Ishikawa (cell line): ENCODE measurements around the gene FAM118A.

Source experiments
- CEBPB ChIP-seq: IDR thresholded peaks from 2 replicates; pipeline ENCODE4 v1.6.1; 2012
- CREB1 ChIP-seq: IDR thresholded peaks from 2 replicates; pipeline ENCODE4 v1.6.1; 2012; ENCODE audit warnings: low read depth
- EGR1 ChIP-seq: IDR thresholded peaks from 2 replicates; pipeline ENCODE4 v1.6.1; 2012
- EP300 ChIP-seq: IDR thresholded peaks from 2 replicates; pipeline ENCODE4 v1.6.1; 2012; ENCODE audit warnings: borderline replicate concordance
- FOXM1 ChIP-seq: IDR thresholded peaks from 2 replicates; pipeline ENCODE4 v1.6.1; 2012; ENCODE audit warnings: low read depth, borderline replicate concordance
- NFIC ChIP-seq: IDR thresholded peaks from 2 replicates; pipeline ENCODE4 v1.6.1; 2012
- RAD21 ChIP-seq: IDR thresholded peaks from 2 replicates; pipeline ENCODE4 v1.6.1; 2012; ENCODE audit warnings: low read depth
- TAF1 ChIP-seq: IDR thresholded peaks from 2 replicates; pipeline ENCODE4 v1.6.1; 2012; ENCODE audit warnings: low read depth, mild to moderate bottlenecking
- TCF12 ChIP-seq: IDR thresholded peaks from 2 replicates; pipeline ENCODE4 v1.6.1; 2012; ENCODE audit warnings: low read depth
- TEAD4 ChIP-seq: IDR thresholded peaks from 2 replicates; pipeline ENCODE4 v1.6.1; 2012
- YY1 ChIP-seq: IDR thresholded peaks from 2 replicates; pipeline ENCODE4 v1.6.1; 2012; ENCODE audit warnings: low read depth
- ZBTB7A ChIP-seq: IDR thresholded peaks from 2 replicates; pipeline ENCODE4 v1.6.1; 2012; ENCODE audit warnings: low read depth
- TF ChIP-seq, protein P1 (sequence below): IDR thresholded peaks from 2 replicates; pipeline ENCODE4 v1.6.1; 2012
- TF ChIP-seq, protein P2 (sequence below): IDR thresholded peaks from 2 replicates; pipeline ENCODE4 v1.6.1; 2012; ENCODE audit warnings: low read depth, mild to moderate bottlenecking
- TF ChIP-seq, protein P3 (sequence below): IDR thresholded peaks from 2 replicates; pipeline ENCODE4 v1.6.1; 2012

Gene FAM118A

DNA sequence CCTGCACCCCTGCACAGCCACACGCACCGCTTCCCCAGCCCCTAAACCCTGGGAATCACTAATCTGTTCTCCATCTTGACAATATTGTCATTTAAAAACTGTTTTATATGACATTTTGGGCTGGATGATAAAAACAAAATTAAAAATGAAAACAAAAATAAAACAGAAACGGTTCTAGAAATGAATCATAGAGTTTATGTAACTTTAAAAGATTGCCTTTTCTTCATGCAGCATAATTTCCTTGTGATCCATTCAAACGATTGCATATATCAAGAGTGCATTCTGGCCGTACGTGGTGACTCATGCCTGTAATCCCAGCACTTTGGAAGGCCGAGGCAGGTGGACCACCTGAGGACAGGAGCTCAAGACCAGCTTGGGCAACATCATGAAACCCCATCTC is 6.6 kb upstream of the FAM118A start:
- TF ChIP-seq CEBPB (no peak), NFIC (no peak), RAD21 (no peak), EGR1 (no peak), CREB1 (no peak), TAF1 (no peak), ZBTB7A (no peak), EP300 (no peak), TEAD4 (no peak), YY1 (no peak), FOXM1 (no peak), TCF12 (no peak)
- TF ChIP-seq, protein P1, sequence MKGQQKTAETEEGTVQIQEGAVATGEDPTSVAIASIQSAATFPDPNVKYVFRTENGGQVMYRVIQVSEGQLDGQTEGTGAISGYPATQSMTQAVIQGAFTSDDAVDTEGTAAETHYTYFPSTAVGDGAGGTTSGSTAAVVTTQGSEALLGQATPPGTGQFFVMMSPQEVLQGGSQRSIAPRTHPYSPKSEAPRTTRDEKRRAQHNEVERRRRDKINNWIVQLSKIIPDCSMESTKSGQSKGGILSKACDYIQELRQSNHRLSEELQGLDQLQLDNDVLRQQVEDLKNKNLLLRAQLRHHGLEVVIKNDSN: no peak
- TF ChIP-seq, protein P2, sequence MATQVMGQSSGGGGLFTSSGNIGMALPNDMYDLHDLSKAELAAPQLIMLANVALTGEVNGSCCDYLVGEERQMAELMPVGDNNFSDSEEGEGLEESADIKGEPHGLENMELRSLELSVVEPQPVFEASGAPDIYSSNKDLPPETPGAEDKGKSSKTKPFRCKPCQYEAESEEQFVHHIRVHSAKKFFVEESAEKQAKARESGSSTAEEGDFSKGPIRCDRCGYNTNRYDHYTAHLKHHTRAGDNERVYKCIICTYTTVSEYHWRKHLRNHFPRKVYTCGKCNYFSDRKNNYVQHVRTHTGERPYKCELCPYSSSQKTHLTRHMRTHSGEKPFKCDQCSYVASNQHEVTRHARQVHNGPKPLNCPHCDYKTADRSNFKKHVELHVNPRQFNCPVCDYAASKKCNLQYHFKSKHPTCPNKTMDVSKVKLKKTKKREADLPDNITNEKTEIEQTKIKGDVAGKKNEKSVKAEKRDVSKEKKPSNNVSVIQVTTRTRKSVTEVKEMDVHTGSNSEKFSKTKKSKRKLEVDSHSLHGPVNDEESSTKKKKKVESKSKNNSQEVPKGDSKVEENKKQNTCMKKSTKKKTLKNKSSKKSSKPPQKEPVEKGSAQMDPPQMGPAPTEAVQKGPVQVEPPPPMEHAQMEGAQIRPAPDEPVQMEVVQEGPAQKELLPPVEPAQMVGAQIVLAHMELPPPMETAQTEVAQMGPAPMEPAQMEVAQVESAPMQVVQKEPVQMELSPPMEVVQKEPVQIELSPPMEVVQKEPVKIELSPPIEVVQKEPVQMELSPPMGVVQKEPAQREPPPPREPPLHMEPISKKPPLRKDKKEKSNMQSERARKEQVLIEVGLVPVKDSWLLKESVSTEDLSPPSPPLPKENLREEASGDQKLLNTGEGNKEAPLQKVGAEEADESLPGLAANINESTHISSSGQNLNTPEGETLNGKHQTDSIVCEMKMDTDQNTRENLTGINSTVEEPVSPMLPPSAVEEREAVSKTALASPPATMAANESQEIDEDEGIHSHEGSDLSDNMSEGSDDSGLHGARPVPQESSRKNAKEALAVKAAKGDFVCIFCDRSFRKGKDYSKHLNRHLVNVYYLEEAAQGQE: no peak
- TF ChIP-seq, protein P3, sequence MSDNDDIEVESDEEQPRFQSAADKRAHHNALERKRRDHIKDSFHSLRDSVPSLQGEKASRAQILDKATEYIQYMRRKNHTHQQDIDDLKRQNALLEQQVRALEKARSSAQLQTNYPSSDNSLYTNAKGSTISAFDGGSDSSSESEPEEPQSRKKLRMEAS: no peak

GRCh38 chr22:45304971-45305370 is 4.8 kb upstream of the FAM118A start:
- no peak for TF ChIP-seq YY1
- TF ChIP-seq, protein P2: no peak
- TF ChIP-seq NFIC: no peak
- TF ChIP-seq TAF1: no peak
- TF ChIP-seq, protein P1: no peak
- no peak for TF ChIP-seq CEBPB
- TF ChIP-seq EP300: no peak
- TF ChIP-seq RAD21: no peak
- no peak for TF ChIP-seq FOXM1
- no peak for TF ChIP-seq TCF12
- no peak for TF ChIP-seq CREB1

- TF ChIP-seq CREB1: no peak
Observed at GRCh38 chr22:45305456-45306075, 4.2 kb upstream of the FAM118A start.

- TF ChIP-seq ZBTB7A (no peak), EGR1 (no peak), TAF1 (no peak), FOXM1 (no peak), NFIC (no peak), CREB1 (no peak), TCF12 (no peak), CEBPB (no peak), TEAD4 (no peak), YY1 (no peak), EP300 (no peak), RAD21 (no peak)
- TF ChIP-seq, protein P1: no peak
- TF ChIP-seq, protein P3: no peak
- TF ChIP-seq, protein P2: no peak
Observed at GRCh38 chr22:45306139-45306538, 3.6 kb upstream of the FAM118A start.
